HCT116 (cell line): ENCODE measurements around the gene MEIKIN. TPM values are rescaled to one million over a fixed set of nuclear protein-coding genes. Genes with fewer than 3 reads are reported as not detected.

Experiments
- ATAC-seq: fragments of 200-7000 bp; cut with Tn5 transposase; 2 replicates; pipeline ENCODE4 v1.9.1; 2020; ENCODE audit warnings: mild to moderate bottlenecking, moderate library complexity
- BruUV-seq: library from RNA; stranded (reverse); fragments of 400-500 nt; replicated peaks from 2 replicates; lab custom pipeline; 2021; lab: Mats Ljungman, UMichigan
- CTCF ChIA-PET: fragments of 300-600 bp; sonication (Branson Sonifier 250); formaldehyde crosslinking; loops from one replicate; lab custom pipeline; 2021; ENCODE audit warnings: antibody characterized with exemption; lab: Charles Lee
- POLR2A ChIA-PET: fragments of 300-600, 350-600 bp; sonication (Branson Sonifier 250); formaldehyde crosslinking; loops from one replicate; lab custom pipeline; 2021; ENCODE audit warnings: antibody characterized with exemption; lab: Charles Lee
- RAD21 ChIA-PET, 2 experiments: fragments of 300-600 bp; sonication (Branson Sonifier 250); formaldehyde crosslinking; loops; one replicate each; lab custom pipeline; 2023; ENCODE audit warnings: low total read pairs in 2 of 2; ENCODE audit not compliant: uncharacterized antibody in 2 of 2, unreplicated experiment in 2 of 2, low non-redundant PET in 1 of 2; lab: Charles Lee
- DNase-seq: peaks from one replicate; pipeline ENCODE4 v3.0.0-alpha.2; 2010; ENCODE audit warnings: low read depth, low spot score
- H2AFZ ChIP-seq: fragments of 200-600 bp; shearing (Covaris generic), sonication (generic); 2 replicates; pipeline ENCODE4 v1.6.1; 2017; ENCODE audit warnings: low read depth, mixed run types, mixed read lengths, antibody characterized with exemption, low read length; ENCODE audit not compliant: poor library complexity, severe bottlenecking
- H3K27ac ChIP-seq: 2 replicates; pipeline ENCODE4 v1.5.1; 2012; ENCODE audit warnings: low read depth, low read length
- H3K27me3 ChIP-seq: fragments of 200-600 bp; sonication (generic); 2 replicates; pipeline ENCODE4 v1.6.1; 2016; ENCODE audit warnings: mixed run types, low read length, mixed read lengths; ENCODE audit not compliant: insufficient read depth
- H3K36me3 ChIP-seq, 2 experiments: fragments of 200-500 bp in 1 of 2; fragments of 200-600 bp in 1 of 2; sonication (Bioruptor generic) in 1 of 2; sonication (generic) in 1 of 2; 2 replicates each; pipeline versions ENCODE4 v1.5.1 to v1.6.1; 2014 to 2016; ENCODE audit warnings: low read length in 2 of 2, inconsistent platforms in 1 of 2, mixed read lengths in 1 of 2, mixed run types in 1 of 2; ENCODE audit not compliant: insufficient read depth in 2 of 2, control insufficient read depth in 1 of 2
- H3K4me1 ChIP-seq, 2 experiments: fragments of 200-600 bp in 1 of 2; sonication (generic) in 1 of 2; 2 replicates each; pipeline versions ENCODE4 v1.5.1 to v1.6.1; 2012 to 2017; ENCODE audit warnings: low read length in 2 of 2, inconsistent platforms in 1 of 2, mild to moderate bottlenecking in 1 of 2, mixed read lengths in 1 of 2, mixed run types in 1 of 2, moderate library complexity in 1 of 2; ENCODE audit not compliant: insufficient read depth in 2 of 2, control insufficient read depth in 1 of 2
- H3K4me2 ChIP-seq: fragments of 200-600 bp; sonication (generic); 2 replicates; pipeline ENCODE4 v1.6.1; 2017; ENCODE audit warnings: mixed run types, low read length, mixed read lengths
- H3K4me3 ChIP-seq, 2 experiments: fragments of 200-600 bp in 1 of 2; sonication (generic) in 1 of 2; replicated peaks in 1 of 2; 2 replicates each; pipeline ENCODE4 v1.5.1; 2011 to 2016; ENCODE audit warnings: low read length in 2 of 2, control low read depth in 1 of 2, low read depth in 1 of 2, mild to moderate bottlenecking in 1 of 2, mixed read lengths in 1 of 2, mixed run types in 1 of 2
- H3K79me2 ChIP-seq: fragments of 200-600 bp; sonication (generic); 2 replicates; pipeline ENCODE4 v1.6.1; 2017; ENCODE audit warnings: mild to moderate bottlenecking, mixed run types, low read length, moderate library complexity, mixed read lengths; ENCODE audit not compliant: insufficient read depth
- H3K9ac ChIP-seq: fragments of 200-600 bp; sonication (generic); 2 replicates; pipeline ENCODE4 v1.6.1; 2016; ENCODE audit warnings: low read length, mixed read lengths
- H3K9me2 ChIP-seq: fragments of 200-600 bp; sonication (generic), shearing (Covaris generic); 2 replicates; pipeline ENCODE4 v1.6.1; 2017; ENCODE audit warnings: mixed run types, mild to moderate bottlenecking, moderate library complexity; ENCODE audit not compliant: insufficient read depth
- H3K9me3 ChIP-seq, 2 experiments: fragments of 200-500 bp in 1 of 2; fragments of 200-600 bp in 1 of 2; sonication (Bioruptor generic) in 1 of 2; sonication (generic) in 1 of 2; 2 replicates each; pipeline ENCODE4 v1.6.1; 2014 to 2017; ENCODE audit warnings: low read length in 2 of 2, mixed read lengths in 2 of 2, inconsistent platforms in 1 of 2, low read depth in 1 of 2, mild to moderate bottlenecking in 1 of 2, mixed run types in 1 of 2, moderate library complexity in 1 of 2; ENCODE audit not compliant: control insufficient read depth in 1 of 2, insufficient read depth in 1 of 2
- H4K20me1 ChIP-seq: fragments of 200-600 bp; sonication (generic), shearing (Covaris generic); 2 replicates; pipeline ENCODE4 v1.6.1; 2017; ENCODE audit warnings: mixed run types, mild to moderate bottlenecking, moderate library complexity; ENCODE audit not compliant: insufficient read depth
- CBX3 ChIP-seq: IDR thresholded peaks from 2 replicates; pipeline ENCODE4 v1.6.1; 2012; ENCODE audit warnings: low read depth
- EGR1 ChIP-seq: IDR thresholded peaks from 2 replicates; pipeline ENCODE4 v1.6.1; 2012; ENCODE audit warnings: low read depth
- ELF1 ChIP-seq: IDR thresholded peaks from 2 replicates; pipeline ENCODE4 v1.6.1; 2012; ENCODE audit warnings: low read depth, borderline replicate concordance
- EZH2phosphoT487 ChIP-seq: fragments of 200-600 bp; IDR thresholded peaks from 2 replicates; pipeline ENCODE4 v1.6.1; 2018; ENCODE audit warnings: antibody characterized with exemption, borderline replicate concordance
- JUND ChIP-seq: IDR thresholded peaks from 2 replicates; pipeline ENCODE4 v1.6.1; 2012
- POLR2A ChIP-seq: IDR thresholded peaks from 2 replicates; pipeline ENCODE4 v1.7.0; 2011; ENCODE audit warnings: borderline replicate concordance; ENCODE audit not compliant: insufficient read depth, insufficient read length; ENCODE audit errors: extremely low read depth
- intact Hi-C: fragments of 100-400 bp; cut with micrococcal nuclease; formaldehyde crosslinking; loops from 2 replicates; pipeline ENCODE4 v1.10.0; 2022
- total RNA-seq: library from RNA; stranded (reverse); gene quantifications from one replicate; pipeline ENCODE4 v1.2.1, GENCODE V29; 2021; ENCODE audit not compliant: unreplicated experiment
- TF ChIP-seq, protein P1 (sequence below): IDR thresholded peaks from 2 replicates; pipeline ENCODE4 v1.6.1; 2012
- TF ChIP-seq, protein P2 (sequence below), 3 experiments: fragments of 200-600 bp in 1 of 3; sonication (generic) in 1 of 3; IDR thresholded peaks in 2 of 3; conservative IDR thresholded peaks in 1 of 3; 2 replicates each; pipeline ENCODE4 v1.5.1; 2012 to 2017; ENCODE audit warnings: low read depth in 2 of 3, low read length in 2 of 3, antibody characterized with exemption in 1 of 3, borderline replicate concordance in 1 of 3, control low read depth in 1 of 3, mild to moderate bottlenecking in 1 of 3, mixed read lengths in 1 of 3, mixed run types in 1 of 3, moderate library complexity in 1 of 3; ENCODE audit not compliant: insufficient read depth in 1 of 3

The MEIKIN gene
- total RNA-seq, 1 experiment from 2014 or later, result not detected

DNA sequence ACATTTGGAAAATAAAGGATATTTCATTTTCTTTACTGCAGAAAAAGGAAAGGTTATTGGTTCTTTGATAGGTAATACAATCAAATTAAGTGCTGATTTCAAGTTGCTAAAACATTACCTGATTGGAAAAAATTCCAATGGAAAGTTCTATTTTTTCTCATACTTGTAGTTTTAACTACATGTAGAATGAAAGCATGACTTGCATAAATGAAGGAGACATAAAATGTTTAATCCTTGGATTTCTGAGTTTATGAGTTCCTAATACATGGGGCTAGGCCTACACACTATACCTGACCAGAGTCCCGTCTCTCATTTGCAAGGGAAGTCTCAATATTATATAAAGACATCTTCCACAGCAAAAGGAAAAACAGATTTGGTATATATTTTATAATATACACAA, 5.2 kb upstream of the MEIKIN start:
- Histone ChIP-seq H3K27ac (no peak overlapping the region), H2AFZ (no peak overlapping the region), H3K4me3 (no peak overlapping the region), H3K4me1 (no peaks in the 10 kb centered on the region), H3K27me3 (no peaks in the 10 kb centered on the region), H3K9me2 (no peaks in the 10 kb centered on the region), H3K9me3 (no peaks in the 10 kb centered on the region), H3K4me2 (no peak overlapping the region), H3K79me2 (no peaks in the 10 kb centered on the region), H3K9ac (no peak overlapping the region), H4K20me1 (no peaks in the 10 kb centered on the region), H3K36me3 (no peaks in the 10 kb centered on the region)
- DNase-seq, result no peak
- ChIA-PET RAD21 (no interaction called here), CTCF (no interaction called here), POLR2A (no interaction called here)
- TF ChIP-seq, protein P1, sequence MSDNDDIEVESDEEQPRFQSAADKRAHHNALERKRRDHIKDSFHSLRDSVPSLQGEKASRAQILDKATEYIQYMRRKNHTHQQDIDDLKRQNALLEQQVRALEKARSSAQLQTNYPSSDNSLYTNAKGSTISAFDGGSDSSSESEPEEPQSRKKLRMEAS, result no peak
- TF ChIP-seq CBX3 (no peak), JUND (no peak), EZH2phosphoT487 (no peak), EGR1 (no peak), POLR2A (no peak)
- TF ChIP-seq, protein P2, sequence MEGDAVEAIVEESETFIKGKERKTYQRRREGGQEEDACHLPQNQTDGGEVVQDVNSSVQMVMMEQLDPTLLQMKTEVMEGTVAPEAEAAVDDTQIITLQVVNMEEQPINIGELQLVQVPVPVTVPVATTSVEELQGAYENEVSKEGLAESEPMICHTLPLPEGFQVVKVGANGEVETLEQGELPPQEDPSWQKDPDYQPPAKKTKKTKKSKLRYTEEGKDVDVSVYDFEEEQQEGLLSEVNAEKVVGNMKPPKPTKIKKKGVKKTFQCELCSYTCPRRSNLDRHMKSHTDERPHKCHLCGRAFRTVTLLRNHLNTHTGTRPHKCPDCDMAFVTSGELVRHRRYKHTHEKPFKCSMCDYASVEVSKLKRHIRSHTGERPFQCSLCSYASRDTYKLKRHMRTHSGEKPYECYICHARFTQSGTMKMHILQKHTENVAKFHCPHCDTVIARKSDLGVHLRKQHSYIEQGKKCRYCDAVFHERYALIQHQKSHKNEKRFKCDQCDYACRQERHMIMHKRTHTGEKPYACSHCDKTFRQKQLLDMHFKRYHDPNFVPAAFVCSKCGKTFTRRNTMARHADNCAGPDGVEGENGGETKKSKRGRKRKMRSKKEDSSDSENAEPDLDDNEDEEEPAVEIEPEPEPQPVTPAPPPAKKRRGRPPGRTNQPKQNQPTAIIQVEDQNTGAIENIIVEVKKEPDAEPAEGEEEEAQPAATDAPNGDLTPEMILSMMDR (IDR thresholded peaks at IDR 0.05 in 2 of 3, conservative IDR thresholded peaks at IDR 0.05 in 1 of 3; ENCODE audit: borderline replicate concordance in 1 of 3, insufficient read depth in 1 of 3, low read depth in 2 of 3, low read length in 2 of 3), result no peak
- ATAC-seq, result no peak
- intact Hi-C loops, result no loop called here
- no TSS peak for BruUV-seq

DNA sequence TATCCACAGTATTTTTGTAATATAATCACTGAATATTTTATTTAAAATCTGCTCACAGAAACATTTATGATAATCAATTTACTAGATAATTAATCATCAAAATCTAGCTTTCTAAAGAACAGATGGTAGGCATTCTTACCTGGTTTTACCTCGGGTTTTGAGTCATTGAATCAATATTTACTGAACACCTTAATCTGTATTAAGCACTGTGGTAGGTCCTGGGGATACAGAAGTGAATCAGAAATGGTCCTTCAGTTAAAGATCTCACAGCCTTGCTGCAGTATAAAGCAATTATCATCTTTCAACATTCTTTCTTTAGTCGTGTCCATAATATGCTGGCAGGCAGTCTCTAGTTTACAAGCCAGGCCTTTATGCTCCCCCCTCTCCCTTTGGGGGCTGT, 2.0 kb upstream of the MEIKIN start:
- Histone ChIP-seq H3K36me3 (no peaks in the 10 kb centered on the region), H2AFZ (no peak overlapping the region), H3K4me2 (no peak overlapping the region), H3K4me1 (no peaks in the 10 kb centered on the region), H3K9me3 (no peaks in the 10 kb centered on the region), H3K27me3 (no peaks in the 10 kb centered on the region), H3K4me3 (no peak overlapping the region), H3K27ac (no peak overlapping the region), H4K20me1 (no peaks in the 10 kb centered on the region), H3K9ac (no peak overlapping the region), H3K79me2 (no peaks in the 10 kb centered on the region), H3K9me2 (no peaks in the 10 kb centered on the region)
- no peak for DNase-seq
- BruUV-seq, result no TSS peak
- no peak for TF ChIP-seq ELF1
- ChIA-PET RAD21 (no interaction called here), CTCF (no interaction called here), POLR2A (no interaction called here)
- no peak for ATAC-seq
- intact Hi-C loops, result no loop called here
